Head of caudate nucleus (tissue), 42 donors: ENCODE measurements around the gene LMF1.

Source experiments
- DNase-seq, 42 donors: peaks; one replicate each; pipeline versions ENCODE4 v3.0.0 to v3.0.0-alpha.2; 2020 to 2021; ENCODE audit warnings: mixed read lengths in 7 of 42
- intact Hi-C: fragments of 100-400 bp; cut with DNase I; formaldehyde crosslinking; loops from one replicate; pipeline ENCODE4 v1.15.0; 2022

The LMF1 gene

DNA sequence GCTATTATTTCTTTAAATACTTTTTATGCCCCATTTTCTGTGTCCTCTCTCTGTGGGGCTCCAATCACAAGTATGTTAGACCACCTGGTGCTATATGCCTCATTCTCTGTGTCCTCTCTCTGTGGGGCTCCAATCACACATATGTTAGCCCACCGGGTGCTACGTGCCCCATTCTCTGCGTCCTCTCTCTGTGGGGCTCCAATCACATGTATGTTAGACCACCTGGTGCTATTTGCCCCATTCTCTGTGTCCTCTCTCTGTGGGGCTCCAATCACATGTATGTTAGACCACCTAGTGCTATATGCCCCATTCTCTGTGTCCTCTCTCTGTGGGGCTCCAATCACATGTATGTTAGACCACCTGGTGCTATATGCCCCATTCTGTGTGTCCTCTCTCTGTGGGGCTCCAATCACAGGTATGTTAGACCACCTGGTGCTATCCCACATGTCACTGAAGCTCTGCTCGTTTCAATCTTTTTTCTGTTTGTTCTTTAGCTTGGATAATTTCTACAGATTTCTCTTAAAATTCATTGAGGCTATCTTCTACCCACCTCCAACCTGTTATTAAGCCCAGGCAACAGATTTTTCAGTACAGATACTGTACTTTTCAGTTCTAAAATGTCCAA, 28.2 kb downstream of the LMF1 start:
- intact Hi-C loops, result no loop called here
- DNase-seq, result no peak

DNA sequence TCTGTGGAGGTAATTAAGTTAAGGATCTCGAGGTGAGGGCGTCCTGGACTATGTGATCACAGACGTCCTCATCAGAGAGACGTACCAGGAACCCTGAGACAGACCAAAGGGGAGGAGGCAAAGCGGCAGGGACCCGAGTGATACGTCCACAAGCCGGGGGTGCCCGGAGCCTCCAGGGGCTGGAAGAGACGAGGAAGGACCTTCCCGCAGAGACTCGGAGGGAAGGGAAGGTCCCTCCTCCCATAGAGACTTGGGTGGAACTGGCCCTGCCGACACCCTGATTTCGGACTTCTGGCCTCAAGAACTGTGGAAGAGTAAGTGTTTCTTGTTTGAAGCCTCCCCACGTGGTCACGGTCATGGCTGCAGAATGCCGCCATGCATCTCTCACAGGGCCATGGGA, 30.8 kb downstream of the LMF1 start:
- no peak for DNase-seq
- intact Hi-C loops, result no loop called here

DNA sequence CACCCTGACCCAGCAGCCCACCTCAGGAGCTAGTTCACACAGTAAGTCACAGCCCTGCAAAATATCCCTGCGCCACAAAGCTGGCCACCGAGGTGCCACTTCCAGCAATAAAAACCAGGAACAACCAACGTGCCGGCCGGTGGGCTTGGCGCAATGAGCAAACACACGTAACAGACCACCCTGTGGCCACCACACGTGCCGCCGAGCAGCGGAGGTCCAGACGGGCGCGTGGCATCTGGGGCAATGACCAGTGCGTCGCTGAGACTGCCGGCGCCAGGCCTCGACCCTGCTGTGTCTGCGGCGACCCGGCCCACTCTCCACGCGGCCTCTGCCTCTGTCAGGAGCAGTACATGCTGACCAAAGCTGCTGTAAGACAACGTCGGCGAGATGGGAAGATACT, 31.5 kb downstream of the LMF1 start:
- no peak for DNase-seq
- intact Hi-C loops, result no loop called here

DNA sequence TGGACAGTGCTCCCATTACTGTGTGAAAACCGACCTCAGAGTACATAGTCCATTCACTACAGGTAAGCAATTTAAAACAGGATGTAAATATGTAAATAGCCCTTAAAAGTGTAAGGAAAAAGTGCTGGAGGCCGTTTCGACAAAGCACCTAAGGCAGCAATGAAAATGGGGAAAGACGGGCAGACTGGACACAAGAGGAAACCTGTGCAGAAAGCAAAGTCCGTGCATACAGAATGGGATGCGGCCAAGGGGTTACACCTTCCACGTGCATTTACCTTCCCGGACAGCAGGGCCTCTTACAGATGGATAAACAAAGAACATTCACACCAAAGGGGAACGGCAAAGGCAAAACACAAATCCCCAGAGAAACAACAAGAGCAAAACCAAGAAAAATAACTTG, 32.0 kb downstream of the LMF1 start:
- intact Hi-C loops, result no loop called here
- no peak for DNase-seq

DNA sequence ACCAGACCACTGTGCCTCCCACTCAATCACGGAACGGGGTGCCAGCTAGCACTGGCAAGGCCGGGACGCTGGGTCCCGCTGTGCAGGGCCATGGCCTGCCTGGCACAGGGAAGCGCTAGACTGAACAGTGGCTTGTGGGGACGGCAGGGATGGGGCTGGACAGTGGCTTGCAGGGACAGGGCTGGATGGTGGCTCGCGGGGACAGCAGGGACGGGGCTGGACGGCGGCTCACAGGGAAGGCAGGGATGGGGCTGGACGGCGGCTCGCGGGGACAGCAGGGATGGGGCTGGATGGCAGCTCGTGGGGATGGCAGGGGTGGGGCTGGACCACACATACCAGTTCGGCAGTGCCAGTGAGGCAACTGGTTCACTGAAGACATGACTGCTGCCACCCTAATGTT, 32.6 kb downstream of the LMF1 start:
- peak in 6 of 42 donors; percentile 31 to 53 (median 51) for DNase-seq
- intact Hi-C loops, result no loop called here

DNA sequence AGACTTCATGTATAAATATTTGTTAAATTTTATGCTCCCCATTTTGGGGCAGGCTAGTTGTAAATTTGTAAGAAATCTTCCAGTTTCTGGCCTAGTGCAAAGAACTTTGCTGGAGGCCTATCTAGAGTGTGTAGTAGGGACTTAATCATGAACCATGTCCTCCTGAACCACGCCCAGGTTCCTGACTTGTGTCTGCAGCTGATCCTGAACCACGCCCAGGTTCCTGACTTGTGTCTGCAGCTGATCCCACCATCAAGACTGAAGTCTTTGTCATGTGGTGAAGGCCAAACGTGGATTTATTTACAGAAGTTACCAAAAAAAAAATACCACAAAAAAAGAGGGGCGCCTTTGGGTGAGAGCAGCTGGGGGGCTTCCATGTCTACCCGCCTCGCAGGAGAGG, 33.1 kb downstream of the LMF1 start:
- DNase-seq, result no peak
- intact Hi-C loops, result no loop called here

DNA sequence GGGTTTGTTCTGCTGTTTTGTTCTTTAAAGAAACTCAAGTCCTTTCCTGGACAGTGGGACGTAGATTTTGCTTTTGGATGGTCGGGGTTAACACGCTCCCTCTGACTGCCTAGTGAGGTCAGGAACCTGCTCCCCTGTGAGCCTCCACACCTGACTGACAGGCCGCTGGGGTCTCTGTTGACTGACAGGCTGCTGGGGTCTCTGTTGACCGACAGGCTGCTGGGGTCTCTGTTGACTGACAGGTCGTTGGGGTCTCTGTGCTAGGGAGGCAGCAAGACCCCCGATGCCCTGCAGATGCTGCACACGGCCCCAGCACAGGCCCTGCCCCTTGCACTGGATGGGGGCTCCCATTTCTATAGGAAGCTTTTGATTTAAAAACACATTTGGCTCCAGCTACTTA, 33.5 kb downstream of the LMF1 start:
- intact Hi-C loops, result no loop called here

DNA sequence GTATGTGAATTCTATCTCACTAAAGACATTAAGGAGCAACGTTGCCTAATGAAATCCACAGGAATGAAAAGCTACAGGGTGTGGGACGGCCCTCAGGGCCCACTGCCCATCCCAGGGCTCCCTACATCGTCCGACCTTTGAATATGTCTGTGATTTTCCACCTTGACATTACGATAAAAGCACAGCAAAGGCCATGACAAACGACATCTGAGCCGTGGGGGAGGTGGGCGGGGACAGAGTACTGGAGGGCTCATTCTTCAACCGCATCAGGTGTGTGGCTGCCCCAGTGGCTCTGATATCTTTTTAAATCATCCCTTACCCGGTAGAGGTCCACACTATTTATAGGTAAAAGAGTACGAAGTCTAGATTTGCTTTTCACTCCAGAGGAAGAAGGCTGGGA, 35.1 kb downstream of the LMF1 start:
- DNase-seq, result no peak
- intact Hi-C loops, result no loop called here

More for the DNA sequence above, 33.5 kb downstream of the LMF1 start:
- DNase-seq, result no peak

DNA sequence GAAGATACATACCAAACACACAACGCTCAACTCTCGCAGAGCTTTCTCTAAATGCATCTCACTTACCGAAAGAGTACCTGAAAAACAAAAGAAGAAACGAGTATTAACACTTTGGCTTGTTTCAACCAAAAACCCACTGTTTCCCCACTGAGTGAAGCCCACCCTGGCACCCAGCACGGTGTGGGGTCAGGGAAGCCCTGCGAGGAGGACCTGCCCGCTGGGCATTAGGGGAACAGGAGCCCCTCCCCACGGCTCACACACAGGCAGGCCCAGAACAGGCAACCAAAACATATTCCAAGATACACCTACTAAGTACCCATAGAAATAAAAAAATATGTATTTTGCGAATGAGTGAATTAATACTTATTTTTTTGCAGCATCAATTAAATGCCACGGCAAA, 36.6 kb downstream of the LMF1 start:
- DNase-seq, result no peak
- intact Hi-C loops, result no loop called here

DNA sequence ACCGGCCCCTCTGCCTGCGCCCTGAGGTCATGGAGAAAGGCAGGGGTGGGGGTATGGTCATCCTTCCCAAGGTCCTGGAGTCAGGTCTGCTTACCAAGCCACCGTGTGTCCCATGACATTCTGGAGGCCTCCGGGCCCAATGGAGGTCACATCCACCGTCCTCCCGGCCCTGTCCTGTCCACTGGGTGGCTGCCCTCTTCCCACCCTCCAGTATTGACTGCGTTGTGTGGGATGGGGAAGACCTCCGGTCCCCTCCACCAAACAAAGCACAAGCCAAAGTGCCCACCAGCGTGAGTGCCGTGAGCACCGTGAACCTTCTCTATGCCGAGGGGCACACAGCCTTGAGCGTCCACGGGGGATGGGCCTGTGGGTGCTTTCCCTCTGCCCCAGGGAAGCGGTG, 37.2 kb downstream of the LMF1 start:
- no peak for DNase-seq
- intact Hi-C loops, result no loop called here

DNA sequence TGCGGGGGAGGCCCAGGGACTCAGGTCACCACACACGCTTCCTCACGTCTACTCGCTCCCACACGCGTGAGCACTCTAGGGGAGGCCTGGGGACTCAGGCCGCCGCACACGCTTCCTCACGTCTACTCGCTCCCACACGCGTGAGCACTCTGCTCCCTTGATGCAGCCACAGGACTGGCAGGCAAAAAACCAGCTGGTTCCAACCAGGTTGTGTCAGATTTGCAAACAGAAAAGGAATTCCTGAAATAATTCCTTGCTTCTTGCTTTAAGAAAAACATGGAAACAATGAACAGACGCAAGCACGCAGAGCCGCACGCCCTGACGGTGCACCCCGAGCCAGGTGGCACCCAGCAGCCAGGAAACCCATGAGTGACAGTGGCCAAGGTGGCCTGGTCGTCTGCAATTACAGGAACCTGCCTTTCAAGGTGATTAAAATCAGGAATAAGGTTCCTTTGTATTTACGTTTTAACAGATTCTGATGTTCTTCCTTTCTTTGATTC, 37.9 kb downstream of the LMF1 start:
- intact Hi-C loops, result no loop called here
- DNase-seq, result no peak

DNA sequence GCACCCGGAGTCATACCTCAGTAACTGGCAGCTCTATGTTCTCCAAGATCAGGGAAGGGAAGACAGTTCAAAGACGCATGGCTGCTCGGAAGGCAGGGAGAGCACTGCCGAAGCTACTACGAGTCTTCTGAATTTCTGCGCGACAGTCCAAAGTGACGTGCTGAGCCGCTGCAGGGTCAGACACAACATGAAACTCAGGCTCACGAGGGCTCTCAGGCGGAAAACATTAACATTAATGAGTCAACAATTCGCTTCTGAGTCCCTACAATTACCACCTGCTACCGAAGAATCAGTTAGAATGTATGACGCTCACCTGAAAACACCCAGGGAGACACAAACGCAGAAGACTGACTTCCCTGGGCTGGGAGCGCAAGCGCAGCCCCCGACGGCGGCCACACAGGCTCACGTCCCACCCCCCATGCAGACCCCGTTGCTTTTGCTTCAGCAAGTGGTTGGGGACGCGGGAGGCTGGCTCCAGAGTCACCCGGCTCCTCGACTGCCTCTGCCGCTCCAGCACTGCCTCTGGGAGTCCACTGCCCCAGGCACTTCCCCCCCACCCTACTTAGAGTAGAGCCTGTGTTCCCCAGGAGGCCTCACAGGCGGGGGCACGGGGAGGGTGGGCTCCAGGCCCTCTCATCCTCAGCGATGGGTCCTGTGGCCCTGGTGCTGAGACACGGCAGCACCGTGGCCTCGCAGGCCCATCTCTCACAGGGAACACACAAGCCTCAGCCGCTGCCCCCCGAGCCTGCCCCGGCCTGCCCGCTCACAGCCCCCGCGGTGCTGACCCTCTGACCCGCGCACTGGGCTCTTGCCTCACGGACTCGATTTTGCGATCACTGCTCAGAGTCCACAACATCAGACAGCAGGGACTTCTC, 38.9 kb downstream of the LMF1 start:
- no peak for DNase-seq
- intact Hi-C loops, result no loop called here

DNA sequence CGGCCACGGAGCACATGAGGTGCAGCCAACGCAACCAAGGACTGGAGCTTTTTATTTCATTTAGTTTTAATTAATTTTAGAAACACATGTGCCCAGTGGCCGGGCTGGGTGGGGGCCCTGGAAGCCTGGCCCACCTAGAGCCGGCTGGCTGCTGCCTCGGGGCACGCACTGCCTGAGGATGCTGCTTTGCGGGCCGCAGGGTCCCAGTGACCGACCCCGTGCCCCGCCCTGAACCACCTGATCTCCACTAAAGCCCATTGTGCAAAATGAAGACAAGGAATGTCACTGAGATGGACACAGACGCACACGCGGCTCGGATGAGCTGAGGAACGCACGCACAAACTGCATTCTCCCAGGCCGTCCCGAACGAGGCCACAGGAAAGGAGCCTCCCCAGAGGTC, 39.6 kb downstream of the LMF1 start:
- intact Hi-C loops, result no loop called here
- DNase-seq, result no peak

DNA sequence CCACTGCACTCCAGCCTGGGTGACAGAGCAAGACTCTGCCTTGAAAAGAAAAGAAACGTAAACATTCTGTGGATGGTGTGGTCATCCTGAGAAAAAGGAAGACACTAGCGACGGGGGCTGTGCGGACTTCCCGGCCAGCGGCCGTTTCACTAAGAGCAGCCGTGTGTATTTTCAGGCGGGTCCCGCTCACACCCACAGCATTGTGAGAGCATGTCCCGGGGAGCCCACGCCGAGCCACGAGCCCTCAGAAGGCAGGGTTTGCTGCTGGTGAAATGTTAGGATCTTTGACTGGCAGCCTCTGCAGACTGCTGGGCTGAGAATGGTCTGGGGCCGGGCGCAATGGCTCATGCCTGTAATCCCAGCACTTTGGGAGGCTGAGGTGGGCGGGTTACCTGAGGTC, 40.3 kb downstream of the LMF1 start:
- no peak for DNase-seq
- intact Hi-C loops, result no loop called here

DNA sequence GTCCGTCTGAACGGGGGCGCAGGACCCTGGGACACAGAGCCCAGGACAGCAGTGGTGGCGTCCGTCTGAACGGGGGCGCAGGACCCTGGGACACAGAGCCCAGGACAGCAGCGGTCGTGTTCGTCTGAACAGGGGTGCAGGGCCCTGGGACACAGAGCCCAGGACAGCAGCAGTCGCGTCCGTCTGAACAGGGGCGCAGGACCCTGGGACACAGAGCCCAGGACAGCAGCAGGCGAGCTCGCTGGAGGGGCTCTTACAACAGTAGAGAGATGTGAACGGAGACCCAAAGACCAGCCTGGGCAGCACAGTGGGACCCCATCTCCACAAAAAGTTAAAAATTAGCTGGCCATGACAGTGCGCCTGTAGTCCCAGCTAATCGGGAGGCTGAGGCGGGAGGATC, 40.7 kb downstream of the LMF1 start:
- intact Hi-C loops, result no loop called here
- no peak for DNase-seq

DNA sequence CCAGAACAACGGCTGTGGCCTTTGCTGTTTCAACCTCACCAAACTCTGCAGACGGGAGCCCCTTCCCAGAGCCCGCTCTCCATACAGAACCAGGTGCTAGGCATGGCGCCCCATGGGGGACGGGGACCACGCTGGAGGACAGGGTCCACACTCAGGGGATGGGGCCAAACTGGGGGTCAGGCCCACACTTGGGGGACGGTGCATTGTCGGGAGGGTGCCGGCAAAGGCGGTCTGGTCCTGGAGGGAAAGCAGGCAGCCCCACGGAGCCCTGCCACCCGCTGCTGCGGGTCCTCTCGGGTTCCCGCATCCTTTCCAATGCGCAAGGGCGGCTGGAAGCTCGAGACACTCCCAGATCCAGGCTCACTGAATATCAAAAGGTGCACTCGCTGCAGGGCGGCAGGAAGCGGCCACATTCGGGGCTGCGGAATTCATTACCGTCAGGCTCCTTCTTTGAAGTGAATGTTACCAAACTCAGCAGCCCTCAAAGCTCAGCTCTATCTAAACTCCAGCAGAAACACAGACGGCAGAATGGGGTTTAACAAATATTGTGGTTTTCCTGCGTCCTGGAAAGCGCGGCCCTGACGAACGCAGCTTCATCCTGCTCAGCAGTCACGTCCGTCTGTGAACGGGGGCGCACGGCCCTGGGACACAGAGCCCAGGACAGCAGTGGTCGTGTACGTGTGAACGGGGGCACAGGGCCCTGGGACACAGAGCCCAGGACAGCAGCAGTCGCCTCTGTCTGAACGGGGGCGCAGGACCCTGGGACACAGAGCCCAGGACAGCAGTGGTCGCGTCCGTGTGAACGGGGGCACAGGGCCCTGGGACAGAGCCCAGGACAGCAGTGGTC, 41.3 kb downstream of the LMF1 start:
- no peak for DNase-seq
- intact Hi-C loops, result no loop called here

DNA sequence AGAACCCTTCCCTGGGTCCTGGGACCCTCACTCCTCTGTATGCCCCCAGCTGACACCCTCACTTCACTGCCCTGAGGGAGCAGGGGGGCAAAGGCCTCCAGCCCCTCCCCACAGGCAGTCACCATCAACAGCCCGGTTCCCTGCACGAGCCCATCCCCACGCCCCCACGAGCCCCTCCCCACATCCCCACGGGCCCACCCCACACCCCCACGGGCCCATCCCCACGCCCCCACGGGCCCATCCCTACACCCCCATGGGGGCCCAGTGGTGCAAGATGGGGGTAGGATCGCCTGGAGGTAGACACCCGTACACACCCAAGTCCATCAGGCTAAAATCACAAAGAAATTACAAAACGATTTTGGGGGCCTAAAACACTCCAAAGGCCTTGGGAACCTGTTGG, 42.3 kb downstream of the LMF1 start:
- DNase-seq, result no peak
- intact Hi-C loops, result no loop called here

DNA sequence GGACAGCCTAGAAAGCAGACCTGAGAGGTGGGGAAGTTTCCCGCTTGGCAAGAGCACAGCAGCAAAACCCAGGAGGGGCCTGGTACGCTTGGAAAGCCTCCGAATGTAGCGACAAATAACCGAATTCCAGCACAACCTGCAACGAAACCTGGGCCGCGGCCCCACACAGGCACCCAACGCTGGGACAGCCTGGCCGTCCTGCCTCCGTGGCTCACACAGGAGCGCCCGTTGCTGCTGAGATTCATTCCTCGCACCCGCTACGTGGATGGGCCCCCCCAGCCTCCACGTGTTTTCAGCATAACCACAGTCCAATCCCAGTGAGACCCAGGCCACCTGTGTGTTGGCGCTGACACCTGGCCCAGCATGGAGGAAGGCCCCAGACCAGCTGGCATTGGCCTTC, 42.9 kb downstream of the LMF1 start:
- peak in 1 of 42 donors; percentile 2 for DNase-seq
- intact Hi-C loops, result no loop called here

DNA sequence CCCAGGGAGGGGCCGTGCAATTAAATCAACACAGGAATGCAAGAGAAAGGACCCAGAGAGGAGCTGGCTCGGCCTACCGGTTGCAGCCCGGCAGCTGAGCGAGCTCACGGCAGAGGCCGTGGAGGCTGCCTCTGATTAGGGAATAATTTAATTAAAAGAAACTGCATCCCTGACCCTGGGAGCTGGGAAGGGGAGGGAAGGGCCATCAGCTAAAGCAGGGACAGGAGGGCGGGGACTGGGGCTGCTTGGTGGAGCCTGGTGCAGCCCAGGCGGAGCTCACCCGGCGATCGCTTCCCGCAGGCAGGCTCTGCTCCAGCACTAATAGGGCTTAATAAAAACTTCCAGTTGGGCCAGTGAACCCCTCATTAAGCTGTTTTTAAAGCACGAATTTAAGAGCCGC, 43.4 kb downstream of the LMF1 start:
- DNase-seq, result peak in 1 of 42 donors; percentile 4
- intact Hi-C loops, result no loop called here

DNA sequence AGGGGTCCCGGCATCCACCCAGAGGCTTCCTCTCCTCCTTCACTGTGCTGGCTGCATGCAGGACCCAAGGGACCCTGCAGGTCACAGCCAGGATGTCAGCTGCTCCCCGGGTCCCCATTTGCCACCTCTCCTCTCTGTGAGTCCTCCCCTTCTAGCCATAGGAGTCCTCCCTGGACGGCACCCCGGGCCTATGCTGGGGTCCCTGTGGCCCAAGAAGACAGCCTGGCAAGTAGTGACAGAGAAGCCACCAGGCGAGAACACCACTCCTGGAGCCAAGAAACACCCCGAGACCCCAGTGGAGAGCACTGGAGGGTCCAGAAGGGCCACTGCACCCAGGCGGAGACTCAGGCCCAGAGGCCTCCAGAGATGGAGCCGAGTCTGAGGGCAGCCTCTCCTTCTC, 44.1 kb downstream of the LMF1 start:
- intact Hi-C loops, result no loop called here
- DNase-seq, result peak in 1 of 42 donors; percentile 8
